Occipital lobe (tissue), 2 donors: ENCODE data around the gene OPTC. TPM values are rescaled to one million over a fixed set of nuclear protein-coding genes. Genes with fewer than 3 reads are reported as not detected.
"Not testable (repeated sequence)": the region's sequence is repeated elsewhere in the genome, so short reads cannot be mapped to it uniquely, and the experiment has no call there.

ENCODE experiments used
- DNase-seq: peaks from one replicate; lab custom pipeline; 2025; lab: John Stamatoyannopoulos, UW
- total RNA-seq: library from RNA; depleted of rRNA; stranded (reverse); fragments of >200 nt; gene quantifications from one replicate; pipeline ENCODE4 v1.2.3, GENCODE V29; 2014

Gene OPTC
- total RNA-seq, 1 donor from 2014 or later, result not detected

DNA sequence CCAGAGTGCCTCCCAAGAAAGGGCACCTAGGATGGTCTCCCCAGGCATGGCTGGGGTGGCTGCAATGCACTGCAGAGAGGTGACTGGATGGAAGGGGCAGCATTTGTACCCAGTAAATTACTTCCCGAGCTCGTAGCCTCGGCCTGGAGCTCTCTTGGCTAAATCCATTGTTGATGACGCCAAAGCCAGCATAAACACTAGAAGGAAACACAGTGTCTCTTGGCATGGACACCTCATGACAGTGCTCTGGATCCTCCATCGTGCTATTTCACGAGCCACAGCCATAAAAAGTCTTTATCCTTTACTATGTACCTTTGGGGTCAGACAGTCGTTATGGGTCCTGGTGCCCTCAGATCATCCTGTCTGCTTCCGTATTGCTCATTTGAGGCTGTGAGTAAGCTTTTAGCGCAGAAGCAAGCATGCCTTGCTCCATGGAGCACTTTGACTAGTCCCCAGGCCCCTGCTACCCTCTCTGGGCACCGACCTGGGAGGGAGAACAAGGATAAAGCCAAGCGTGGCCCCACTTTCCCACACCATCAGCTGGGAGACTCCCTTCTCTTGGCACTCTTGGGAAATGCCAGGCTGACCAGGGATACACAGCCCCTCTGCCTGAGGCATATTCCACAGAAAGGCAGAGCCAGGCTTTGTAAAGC is 28.7 kb upstream of the OPTC start:
- DNase-seq, result no peak

DNA sequence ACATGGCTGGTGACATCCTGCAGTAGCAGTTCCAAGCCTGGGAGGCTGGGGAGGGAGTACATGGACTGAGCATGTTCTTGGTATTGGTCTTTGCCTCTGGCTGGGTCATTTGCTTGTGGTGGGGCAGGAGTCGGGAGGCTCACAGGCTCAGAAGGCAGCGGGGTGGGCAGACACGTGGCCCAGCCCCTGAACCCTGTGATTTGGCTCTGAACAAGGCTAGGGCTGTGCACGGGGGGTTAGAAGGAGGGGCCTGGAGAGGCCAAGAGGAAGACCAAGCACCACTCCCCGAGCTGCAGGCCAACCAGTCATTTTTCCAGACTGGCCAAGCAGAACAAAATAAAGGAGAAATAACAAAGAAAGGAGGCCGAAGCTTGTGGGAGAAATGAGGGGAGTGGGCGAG is 28.0 kb upstream of the OPTC start:
- DNase-seq, result no peak

DNA sequence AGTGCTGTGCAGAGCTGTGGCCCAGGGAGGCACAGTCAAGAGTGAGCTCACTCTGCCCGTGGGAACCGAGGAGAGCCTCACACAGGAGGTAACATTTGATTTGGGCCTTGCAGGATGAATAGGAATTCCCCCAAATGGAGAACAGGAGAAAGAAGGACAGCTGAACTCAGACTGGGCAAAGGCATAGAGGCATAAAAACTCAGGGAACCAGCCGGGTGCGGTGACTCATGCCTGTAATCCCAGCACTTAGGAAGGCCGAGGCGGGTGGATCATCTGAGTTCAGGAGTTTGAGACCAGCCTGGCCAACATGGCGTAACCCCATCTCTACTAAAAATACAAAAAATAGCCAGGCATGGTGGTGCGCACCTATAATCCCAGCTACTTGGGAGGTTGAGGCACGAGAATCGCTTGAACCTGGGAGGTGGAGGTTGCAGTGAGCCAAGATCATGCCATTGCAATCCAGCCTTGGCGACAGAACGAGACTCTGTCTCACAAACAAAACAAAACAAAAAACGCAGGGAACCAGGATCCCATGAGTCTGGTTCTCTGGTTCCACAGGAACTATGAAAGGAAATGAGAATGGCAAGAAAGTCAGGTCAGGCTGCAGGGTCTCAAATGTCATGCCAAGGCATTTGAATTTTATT is 26.9 kb upstream of the OPTC start:
- not testable (repeated sequence) for DNase-seq

DNA sequence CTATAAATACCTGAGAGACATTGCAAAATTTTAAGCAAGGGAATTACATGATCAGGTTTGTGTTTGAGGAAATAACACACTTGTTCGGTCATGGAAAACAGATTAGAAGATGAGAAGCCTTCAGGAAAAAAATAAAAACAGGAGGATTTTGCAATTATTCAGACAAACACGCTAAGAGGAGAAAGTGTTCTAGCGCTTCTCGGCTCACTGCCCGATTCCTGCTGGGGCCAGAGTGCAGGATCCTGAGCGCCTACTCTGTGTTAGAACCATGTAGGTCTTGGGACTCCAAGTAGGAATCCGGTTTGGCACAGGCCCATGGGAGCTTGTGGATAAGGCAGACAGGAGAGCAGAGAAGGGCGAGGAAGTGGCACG is 26.4 kb upstream of the OPTC start:
- DNase-seq, result no peak

DNA sequence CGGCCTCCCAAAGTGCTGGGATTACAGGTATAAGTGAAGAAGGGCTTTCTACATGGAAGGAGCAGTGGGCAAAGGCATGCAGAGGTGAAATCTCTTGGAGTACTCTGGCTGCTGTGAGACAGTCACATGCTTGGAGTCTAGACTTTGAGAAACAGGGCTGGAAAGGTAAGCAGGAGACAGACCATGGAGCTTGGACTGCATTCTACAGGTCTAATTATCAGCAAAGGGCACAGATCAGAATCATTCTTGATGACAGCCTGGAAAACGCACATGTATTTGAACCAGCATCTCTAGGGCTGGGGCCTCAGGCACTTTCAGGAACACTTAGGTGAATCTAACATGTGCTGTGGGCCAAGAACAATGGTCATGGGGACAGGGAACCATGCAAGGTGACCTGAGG is 25.6 kb upstream of the OPTC start:
- DNase-seq, result no peak

DNA sequence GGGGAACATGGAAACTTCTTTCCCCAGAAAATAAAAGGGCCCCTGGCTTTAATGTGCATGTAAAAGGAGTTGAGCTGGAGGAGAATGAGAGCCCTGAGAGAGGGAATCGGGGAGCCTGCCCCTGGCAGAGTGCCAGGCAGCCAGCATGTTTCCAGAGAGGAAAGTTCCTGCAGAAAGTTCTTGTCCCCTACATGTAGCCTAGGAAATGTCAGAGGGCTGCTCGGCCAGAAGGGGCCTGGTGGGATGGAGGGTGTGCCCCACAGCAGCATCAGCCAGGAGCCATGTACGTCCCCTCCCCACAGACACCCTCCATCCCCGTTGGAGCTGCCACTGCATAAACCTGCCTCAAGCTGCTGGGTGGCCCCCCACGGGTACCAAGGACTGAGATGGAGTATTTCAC is 23.7 kb upstream of the OPTC start:
- no peak for DNase-seq

DNA sequence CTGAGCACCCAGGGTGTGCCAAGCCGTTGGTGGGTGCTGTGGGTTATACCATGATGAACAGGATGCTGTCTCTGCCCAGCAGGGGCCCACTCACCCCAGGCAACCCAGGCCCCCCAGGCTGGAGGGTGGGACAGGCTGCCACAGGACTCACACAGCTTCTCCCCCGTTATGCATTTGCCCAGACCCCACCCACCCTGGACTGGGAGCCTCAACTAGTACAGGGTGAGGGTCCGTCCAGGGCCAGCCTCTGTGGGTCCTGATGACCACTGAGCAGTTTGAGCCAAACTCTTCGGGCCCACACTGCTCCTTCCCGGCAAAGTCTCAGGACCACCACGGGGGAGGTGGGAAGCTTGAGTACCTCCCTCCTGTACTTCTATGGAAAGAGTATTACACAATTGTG is 22.1 kb upstream of the OPTC start:
- DNase-seq, result no peak

DNA sequence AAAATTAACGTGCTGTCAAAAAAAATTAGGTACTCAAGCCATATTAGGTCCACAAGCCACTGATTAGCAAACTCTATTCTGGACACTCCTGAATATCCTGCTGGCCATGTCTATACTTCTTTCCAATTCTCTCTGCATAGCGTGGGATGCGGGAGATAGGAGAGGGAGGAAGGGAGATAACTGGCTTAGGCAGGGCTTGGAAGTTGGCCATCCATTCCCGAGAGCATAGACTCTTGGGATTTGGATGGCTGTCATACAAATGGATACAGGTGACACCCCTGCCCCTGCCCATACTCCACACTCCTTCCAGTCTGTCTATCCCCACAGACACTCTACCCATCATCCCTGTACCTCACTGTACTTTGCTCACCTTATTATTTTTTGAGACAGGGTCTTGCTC is 20.7 kb upstream of the OPTC start:
- DNase-seq, result no peak

DNA sequence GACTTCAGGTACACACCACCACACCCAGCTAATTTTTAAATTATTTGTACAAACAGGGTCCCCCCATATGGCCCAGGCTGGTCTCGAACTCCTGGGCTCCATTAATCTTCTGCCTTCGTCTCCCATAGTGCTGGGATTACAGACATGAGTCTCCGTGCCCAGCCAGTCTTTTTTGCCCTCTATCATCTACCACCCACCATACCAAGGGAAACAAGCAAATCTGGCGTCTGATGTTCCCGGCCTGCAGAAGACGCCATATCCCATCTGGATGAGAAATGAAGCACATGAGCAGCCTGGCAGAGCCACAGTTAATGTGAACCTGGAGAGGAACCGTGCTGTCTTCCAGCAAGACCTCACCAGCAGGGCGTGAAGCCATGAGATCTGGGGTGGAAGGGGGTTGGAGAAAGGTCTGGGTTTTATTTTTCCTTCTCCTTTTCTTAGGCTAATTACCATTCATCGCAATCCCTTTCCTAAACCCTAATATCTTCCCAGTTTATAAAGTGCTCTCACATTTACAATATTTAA is 20.1 kb upstream of the OPTC start:
- no peak for DNase-seq

DNA sequence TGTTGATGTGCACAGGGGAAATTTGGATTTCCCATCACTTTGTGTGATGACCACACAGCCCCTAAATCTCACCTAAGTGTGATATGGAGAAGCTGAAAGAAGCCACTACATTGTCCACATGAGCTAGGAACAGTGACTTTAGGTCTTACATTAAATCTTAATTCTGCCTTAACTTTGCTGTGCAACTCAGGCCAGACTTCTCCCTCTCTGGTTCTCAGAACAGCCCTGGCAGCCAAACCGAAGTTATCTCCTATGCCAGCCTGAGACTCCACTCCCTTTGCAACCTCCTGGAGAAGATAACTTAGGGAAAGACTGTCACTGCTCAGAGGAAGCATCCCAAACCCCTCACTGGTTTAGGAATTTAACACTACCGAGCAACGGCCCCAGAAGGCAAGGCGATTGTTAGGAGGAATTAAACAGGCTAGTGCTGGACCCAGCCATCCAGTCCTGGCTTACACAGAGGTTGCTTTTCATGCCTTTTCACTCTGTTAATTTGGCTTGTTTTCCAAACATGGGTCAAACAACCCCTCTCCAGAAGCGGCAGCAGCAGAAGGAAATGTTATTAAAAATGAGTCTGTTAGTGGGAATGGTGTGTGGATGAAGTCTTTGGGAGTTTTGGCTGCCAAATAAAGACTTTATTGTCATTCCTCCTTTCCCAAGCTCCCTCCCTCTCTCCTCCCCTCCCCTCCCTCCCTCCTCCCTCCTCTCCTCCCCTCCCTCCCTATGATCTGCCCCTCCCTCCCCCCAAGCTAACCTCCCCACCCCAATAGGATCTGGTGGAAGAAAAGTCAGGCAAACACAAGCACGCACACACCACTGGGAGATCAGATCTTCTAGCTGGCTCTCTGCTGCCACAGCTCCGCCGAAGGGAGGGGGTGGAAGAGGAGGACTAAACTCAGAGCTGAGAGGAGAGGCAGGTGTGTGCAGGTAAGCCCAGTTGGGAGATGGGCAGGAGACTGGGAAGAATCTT is 18.7 kb upstream of the OPTC start, which contains the start of gene PRELP:
PRELP (plus strand) TSS at position 795 of the 970 bp plus-strand sequence. CDS start 7,379 bp downstream, outside the sequence.
- no peak for DNase-seq

DNA sequence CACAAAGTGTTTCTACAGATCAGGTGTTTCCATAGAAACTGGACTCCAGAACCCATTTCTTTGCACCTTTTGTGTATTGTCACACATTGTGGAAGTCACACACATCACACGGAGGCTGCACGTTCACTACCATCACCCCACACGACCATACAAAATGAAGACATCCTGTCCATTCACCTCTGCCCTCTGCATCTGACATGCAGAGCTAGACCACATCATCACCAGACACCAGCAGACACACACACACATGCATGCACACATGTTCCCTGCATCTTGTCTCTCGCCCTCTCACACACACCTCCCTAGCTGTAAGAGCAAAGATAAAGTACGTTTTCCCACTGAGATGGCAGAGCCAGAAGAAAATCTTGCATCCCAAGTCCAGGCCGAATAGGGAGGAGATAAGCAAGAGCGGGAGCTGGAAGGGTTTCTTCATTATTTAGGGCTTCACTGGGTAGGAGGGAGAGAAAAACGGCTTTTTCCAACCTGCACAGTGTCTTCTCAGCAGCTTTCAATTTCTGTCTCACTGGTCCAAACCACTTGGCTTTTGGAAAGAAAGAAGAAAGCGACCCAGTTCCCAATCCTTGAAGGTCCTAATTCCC is 17.6 kb upstream of the OPTC start:
- DNase-seq, result no peak

DNA sequence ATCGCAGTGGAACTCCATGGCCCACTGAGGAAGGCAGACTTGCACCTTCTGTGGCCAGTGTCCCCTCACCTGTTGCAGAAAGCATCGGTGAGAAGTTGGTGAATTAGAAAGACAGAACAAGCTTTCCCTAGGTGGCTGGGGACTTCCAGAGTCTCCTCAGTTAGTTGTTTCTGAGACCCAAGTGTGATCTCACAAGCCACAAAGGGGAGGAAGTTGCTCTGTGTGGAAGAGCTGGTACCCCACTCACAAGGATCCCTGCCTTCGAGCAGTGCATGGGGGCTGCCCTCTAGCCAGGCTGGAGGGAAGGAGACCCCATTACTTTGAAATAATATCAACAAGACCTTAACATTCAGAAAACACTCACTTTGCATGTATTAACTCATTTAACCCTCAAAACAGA is 16.2 kb upstream of the OPTC start:
- no peak for DNase-seq

DNA sequence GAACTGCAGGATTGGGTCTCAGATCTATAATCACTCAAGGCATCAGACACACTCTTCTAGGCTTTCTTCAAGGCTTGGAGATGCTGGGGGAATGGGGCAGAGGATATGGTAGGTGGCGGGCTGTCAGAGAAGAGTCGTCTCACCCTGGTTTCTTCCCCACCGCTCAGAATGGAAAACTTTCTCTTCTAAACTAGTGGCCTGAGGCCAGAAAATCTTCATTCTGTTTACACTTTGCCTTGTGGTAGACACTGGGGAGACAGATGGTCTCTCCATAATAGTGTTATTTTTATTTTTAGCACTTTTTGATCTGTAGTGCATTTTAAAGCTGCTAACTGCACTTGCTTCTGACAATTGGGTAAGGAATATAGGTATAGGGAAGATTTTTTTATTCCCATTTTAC is 15.7 kb upstream of the OPTC start:
- no peak for DNase-seq

DNA sequence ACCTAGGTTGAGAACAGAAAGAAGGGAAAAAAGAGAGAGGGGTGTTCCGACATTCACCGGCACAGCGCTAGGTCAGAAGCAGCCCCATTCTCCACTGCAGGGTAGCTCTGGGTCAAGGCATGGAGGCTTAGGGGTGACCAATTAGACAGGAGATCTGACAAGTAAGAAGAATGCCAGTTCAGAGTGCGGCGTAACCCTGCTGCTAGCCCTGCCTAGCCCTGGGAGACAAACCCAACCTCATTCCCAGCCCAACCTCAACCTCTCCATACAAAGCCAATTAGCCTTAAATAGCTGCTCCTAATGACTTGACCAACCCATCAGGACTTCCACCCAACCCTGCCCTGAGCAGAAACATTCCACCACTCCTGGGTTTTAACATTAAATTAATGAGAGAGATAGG is 15.0 kb upstream of the OPTC start:
- DNase-seq, result no peak

DNA sequence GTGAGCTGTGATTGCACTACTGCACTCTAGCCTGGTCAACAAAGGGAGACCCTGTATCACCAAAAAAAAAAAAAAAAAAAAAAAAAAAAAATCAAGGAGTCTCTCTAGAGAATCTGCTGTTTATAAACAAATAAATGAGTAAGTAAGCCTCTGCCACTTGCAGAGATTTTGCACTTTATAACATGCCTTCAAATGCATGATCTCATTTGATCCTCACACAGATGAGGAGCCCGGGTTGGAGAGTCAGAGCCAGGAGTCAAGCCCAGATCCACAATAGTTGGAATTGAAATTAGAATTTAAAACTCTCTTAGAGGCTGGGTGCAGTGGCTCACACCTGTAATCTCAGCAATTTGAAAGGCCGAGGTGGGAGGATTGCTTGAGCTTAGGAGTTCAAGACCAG is 14.3 kb upstream of the OPTC start:
- no peak for DNase-seq

DNA sequence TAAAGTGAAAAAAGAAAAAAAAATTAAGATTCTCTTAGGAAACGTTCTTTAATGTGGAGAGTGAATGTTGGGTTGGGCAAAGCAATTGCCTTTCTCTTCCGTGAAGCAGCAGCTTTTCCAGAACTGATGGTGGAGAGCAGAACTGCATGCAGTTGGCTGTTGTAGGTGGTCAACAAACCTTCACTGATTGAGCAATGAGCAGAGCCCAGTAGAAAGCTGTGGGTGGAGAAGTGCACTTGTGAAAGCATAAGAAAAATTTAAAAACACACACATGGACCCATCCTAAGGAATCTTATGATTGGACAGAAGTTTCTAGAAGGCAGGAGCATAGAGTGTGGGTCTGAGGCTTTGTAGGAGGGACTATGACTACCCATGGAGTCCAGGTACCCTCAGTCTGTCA is 13.9 kb upstream of the OPTC start:
- no peak for DNase-seq

DNA sequence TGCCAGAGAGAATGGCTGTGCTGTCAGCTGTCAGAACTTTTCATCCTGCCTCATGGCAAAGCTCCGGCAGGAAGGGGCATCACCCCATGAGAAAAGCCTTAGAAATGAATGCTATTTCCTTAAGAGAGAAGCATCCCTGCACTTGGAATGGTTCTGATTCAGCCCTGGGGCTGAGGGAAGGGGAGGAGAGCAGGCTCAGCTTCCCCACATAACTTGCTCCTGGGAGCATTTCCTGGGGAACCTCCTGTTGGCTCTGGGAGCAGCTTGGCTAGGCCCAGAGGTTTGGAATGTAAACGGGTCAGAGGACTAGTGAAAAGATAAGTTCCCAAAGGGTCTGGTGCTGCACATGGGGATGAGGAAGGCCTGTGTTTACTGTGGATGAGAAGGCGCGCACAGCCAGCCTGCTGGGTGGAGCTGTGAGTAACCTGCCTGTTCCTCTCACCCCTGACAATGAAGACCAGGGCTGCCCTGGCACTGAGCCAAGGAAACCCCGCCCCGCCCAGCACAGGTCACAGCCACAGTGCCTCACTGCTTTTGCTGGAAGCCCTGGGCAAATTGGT is 13.3 kb upstream of the OPTC start:
- DNase-seq, result no peak

DNA sequence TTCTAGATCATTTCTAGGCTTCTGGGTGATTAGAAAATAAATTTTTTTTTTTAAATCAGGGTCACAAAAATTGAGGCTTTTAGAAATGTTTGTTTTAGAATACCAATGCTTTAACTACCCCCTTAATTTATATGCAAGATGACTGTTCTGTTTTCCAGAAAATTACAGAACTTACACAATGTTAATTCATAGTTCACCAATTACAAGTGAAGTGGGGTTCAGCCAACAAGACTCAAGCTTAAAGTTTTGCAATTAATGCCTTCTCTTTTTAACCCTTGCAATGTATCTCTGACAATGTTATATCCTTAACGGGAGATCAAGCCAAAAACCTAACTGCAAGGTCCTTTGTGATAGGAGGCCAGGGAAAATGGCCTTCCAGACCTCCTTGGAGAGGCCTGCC is 12.8 kb upstream of the OPTC start:
- no peak for DNase-seq

DNA sequence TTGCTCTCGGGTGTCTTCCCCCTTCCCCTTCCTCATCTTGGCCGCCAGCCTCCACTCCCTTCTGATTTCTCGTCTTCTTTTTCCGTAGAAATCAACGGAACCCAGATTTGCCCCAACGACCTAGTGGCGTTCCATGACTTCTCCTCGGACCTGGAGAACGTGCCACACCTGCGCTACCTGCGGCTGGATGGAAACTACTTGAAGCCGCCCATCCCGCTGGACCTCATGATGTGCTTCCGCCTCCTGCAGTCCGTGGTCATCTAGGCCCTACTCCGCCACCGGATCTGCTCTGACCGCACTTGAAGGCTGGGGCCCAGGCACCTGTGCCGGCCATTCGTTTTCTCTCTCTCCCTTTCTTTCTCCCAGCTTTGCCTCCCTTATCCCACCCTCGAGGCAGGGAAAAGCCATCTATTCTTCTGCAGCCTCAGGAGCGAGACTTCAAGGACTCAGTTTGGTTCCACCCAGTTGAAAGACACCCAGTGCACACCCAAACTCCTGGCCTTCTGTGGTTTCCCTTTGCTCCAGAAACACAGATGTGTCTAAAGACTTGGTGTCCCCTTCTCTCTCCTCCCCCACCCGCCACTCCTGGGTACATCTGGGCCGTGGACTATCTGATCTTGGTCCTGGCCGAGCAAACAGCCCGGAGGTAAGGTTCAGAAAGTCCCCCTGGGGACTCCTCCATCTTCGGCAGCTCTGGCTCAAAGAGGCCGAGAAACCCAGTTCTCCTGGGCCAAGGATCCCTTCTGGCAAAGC is 7.2 kb upstream of the OPTC start:
- DNase-seq, result no peak

DNA sequence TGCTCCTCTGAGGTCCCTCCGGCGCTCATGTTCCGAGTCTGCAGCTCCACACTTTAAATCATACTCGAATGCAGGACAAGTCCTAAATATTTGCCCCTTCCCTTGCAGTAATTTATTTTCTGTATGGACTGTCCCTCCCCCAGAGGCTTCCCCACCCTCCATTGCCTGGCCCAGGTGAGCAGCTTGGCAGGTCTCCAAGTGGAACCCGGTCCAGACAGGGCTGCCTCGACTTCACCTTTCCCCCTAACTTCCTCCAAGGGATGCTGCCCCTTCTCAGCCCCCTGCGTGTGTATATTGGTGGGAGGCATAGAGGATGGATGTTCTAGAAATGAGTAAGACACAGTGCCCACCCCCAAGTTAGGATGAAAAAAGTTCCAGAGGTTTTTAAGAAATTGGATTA is 5.4 kb upstream of the OPTC start:
- DNase-seq, result no peak

DNA sequence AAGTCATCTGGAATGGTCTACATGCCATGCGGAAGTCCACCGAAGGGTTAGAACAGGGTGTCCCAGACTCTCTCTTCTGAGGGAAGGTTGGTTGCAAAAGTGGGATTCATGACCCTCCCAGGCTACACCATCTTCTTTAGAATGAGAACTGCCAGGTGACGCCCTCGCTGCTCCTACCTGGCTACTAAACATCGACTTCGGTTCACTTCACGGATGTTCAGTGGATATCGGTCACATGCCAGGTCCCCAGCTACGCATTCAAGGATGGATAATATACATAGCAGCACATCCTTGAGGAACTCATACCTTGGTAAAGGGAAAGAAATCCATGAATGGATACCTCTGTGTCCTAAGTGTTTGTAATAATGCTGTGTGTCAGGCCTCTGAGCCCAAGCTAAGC is 3.3 kb upstream of the OPTC start:
- DNase-seq, result no peak
